H54 (cell line): Measurements from ENCODE around the gene OR2L8.

Source experiments
- DNase-seq: peaks from one replicate; pipeline ENCODE4 v3.0.0; 2011; ENCODE audit warnings: low spot score, mixed read lengths; ENCODE audit not compliant: insufficient read length
- FAIRE-seq: peaks from 3 replicates; lab custom pipeline; 2011; peaks lifted over from hg19 to GRCh38; lab: Jason Lieb, UNC
- POLR2A ChIP-seq: IDR thresholded peaks from 2 replicates; pipeline ENCODE4 v1.6.1; 2011; ENCODE audit warnings: low read depth, mild to moderate bottlenecking, low read length

Gene OR2L8

GRCh38 chr1:247942624-247943023 is 6.0 kb upstream of the OR2L8 start:
- DNase-seq (no peak), FAIRE-seq (no peak)
- no peak for TF ChIP-seq POLR2A

DNA sequence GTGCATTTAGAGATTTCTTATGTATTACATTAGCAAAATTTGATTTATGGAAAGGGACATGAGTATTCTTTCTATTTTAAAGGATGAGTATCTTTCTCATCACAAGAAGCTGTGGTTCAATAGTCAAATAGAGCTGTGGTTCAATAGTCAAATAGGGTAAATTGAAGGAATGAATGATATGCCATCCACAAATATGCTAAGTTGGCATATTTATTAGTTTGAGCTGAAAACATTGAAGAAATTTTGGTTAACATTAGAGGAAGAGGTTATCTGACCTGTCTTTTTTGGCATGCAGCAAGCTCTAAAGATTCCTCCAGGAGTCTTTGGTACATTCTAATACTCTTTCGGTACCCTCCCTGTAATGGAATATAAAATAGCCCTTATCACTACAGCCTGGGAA is 4.8 kb downstream of the OR2L8 start:
- no peak for TF ChIP-seq POLR2A
- DNase-seq, result no peak
- no peak for FAIRE-seq

DNA sequence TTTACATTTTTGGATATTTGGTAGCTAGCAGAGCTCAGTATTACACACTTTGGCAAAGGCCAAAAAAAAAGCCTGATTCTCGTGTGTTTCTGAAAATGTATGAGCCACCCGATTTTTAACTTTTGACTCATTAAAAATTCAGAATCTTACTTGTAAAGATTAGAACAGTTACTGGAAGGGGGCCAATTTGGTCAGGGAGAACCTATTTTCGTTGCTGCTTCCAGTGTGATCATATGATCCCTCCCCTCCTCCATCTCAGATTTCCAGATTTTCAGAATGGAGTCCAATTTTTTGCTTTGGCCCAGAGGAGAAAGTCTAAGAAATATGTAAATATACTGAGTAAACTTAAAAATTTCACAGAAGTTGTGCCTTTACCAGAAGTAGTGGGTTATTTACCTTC is 13.1 kb downstream of the OR2L8 start:
- TF ChIP-seq POLR2A, result no peak
- DNase-seq (no peak), FAIRE-seq (no peak)

DNA sequence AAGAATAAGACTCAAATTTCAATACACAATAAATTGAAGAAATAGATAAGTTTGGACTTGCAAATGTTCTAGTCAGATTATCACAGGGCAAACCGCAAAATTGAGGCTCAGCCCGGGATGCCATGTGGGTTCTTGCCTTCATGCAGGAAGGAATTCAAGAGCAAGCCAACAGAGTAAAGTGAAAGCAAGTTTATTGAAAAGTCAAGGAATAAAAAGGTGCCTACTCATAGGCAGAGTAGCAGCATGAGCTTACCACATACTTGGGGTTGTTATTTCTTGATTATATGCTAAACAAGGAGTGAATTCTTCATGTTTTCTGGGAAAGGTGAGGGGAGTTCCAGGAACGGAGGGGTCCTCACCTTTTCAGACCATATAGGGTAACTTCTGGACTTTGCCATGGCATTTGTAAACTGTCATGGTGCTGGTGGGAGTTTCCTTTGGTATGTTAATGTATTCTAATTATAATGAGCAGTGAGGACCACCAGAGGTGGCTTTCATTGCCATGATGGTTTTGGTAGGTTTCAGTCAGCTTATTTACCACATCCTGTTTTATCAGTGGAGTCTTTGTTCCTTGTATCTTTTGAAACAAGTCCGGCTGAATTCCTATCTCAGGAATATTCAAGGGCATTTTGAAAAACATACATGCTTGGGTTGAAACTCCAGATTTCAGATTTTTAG is 14.4 kb downstream of the OR2L8 start:
- DNase-seq, result no peak
- no peak for FAIRE-seq
- TF ChIP-seq POLR2A, result no peak

GRCh38 chr1:247964933-247965332 is 16.3 kb downstream of the OR2L8 start, which contains the start of gene OR2AK2:
OR2AK2 (plus strand) TSS chr1:247965233; CDS start chr1:247965377, 144 bp downstream.
- TF ChIP-seq POLR2A, result no peak
- FAIRE-seq (no peak), DNase-seq (no peak)

DNA sequence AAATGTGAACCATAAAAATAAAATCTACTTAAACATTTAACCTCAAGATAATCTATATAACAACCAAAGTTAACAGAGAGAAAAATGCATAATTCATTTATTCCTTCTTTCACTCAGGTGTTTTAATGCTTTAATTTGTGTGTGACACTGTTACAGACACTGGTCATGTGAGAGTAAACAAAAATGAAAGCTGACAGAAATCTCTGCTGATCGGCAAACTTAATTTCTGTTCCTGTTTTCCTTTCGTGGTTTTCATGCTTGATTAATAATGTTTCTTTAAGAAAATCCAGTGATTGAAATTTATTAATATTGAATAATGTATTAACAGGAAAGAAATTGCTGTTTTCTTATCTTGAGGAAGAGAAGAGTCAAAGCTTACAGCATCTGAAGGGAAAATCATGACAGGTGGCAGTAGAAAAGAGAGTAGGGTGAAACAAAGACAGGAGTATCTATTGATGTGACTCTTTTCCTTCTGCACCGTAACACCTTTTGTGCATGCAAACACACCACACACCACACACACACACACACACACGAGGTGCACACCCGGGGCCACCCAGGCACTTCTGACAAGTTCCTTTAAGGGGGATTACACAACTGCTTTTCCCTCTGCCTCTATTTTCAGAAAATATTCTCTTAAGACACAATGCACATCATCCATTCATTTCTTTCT is 18.0 kb downstream of the OR2L8 start:
- FAIRE-seq (no peak), DNase-seq (no peak)
- no peak for TF ChIP-seq POLR2A

- no peak for TF ChIP-seq POLR2A
- no peak for FAIRE-seq
- DNase-seq, result no peak
These were observed 44.3 kb downstream of the OR2L8 start for GRCh38 chr1:247992986-247993385.

DNA sequence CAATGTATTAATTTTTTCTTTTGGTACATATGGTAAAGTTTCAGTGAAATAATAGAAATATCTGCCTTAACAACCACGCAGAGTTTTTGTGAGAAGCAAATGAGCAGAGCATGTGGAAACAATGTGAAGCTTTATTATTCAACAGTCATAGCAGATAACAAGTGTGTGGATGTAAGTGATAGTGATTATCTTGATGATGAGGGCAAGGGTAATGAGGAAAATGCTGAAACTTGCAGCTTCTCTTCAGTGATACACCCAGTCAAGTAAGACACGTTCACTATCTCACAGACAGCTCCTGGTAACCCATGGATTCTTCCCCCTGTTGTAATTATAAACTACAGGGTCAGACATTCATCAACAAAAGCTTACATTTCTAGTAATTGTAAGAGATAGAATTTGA is 50.2 kb downstream of the OR2L8 start:
- FAIRE-seq (no peak), DNase-seq (no peak)
- TF ChIP-seq POLR2A, result no peak
